GM12878 (cell line): ENCODE data around the gene STXBP5. TPM values are rescaled to one million over a fixed set of nuclear protein-coding genes. Genes with fewer than 3 reads are reported as not detected.

ENCODE experiments used
- ATAC-seq: fragments of 200-7000 bp; cut with Tn5 transposase; 3 replicates; pipeline ENCODE4 v1.9.1; 2020; ENCODE audit warnings: mild to moderate bottlenecking, moderate library complexity
- BruUV-seq: library from RNA; stranded (reverse); fragments of 400-500 nt; replicated peaks from 2 replicates; lab custom pipeline; 2021; lab: Mats Ljungman, UMichigan
- CTCF ChIA-PET: fragments of 300-600 bp; sonication (Branson Sonifier 250); formaldehyde crosslinking; extraction: SDS; loops from one replicate; lab custom pipeline; 2021; ENCODE audit warnings: inconsistent platforms; lab: Yijun Ruan, JAX
- POLR2A ChIA-PET: fragments of 350-600 bp; formaldehyde crosslinking; extraction: SDS; loops from one replicate; lab custom pipeline; 2021; ENCODE audit warnings: inconsistent platforms; lab: Charles Lee
- RAD21 ChIA-PET: fragments of 300-600 bp; sonication (Branson Sonifier 250); formaldehyde crosslinking; loops from one replicate; lab custom pipeline; 2023; ENCODE audit warnings: antibody characterized with exemption; ENCODE audit not compliant: unreplicated experiment; lab: Charles Lee
- SMC1A ChIA-PET: fragments of 300-600 bp; sonication (Branson Sonifier 250); formaldehyde crosslinking; loops from one replicate; lab custom pipeline; 2023; ENCODE audit not compliant: unreplicated experiment, uncharacterized antibody; lab: Charles Lee
- DNase-seq: peaks from one replicate; pipeline ENCODE4 v3.0.0-alpha.2; 2011; ENCODE audit warnings: low read depth, low spot score
- FAIRE-seq: peaks from 3 replicates; lab custom pipeline; 2011; peaks lifted over from hg19 to GRCh38; lab: Jason Lieb, UNC
- H2AFZ ChIP-seq: 2 replicates; pipeline ENCODE4 v1.6.0; 2011; ENCODE audit warnings: low read depth, low read length, control low read depth; ENCODE audit not compliant: control insufficient read depth
- H3K27ac ChIP-seq: 2 replicates; pipeline ENCODE4 v1.5.1; 2011; ENCODE audit warnings: control low read depth; ENCODE audit not compliant: control insufficient read depth, insufficient read depth
- H3K27me3 ChIP-seq, 2 experiments: replicated peaks in 1 of 2; 2 replicates each; pipeline versions ENCODE4 v1.6.0 to v1.6.1; 2011; ENCODE audit warnings: low read length in 1 of 2; ENCODE audit not compliant: control insufficient read depth in 2 of 2, insufficient read depth in 2 of 2
- H3K36me3 ChIP-seq, 2 experiments: 2 replicates each; pipeline ENCODE4 v1.5.1; 2011; ENCODE audit warnings: low read length in 1 of 2; ENCODE audit not compliant: control insufficient read depth in 2 of 2, insufficient read depth in 2 of 2
- H3K4me1 ChIP-seq: 2 replicates; pipeline ENCODE4 v1.6.1; 2011; ENCODE audit warnings: mild to moderate bottlenecking, low read length, moderate library complexity, mixed read lengths; ENCODE audit not compliant: control insufficient read depth, insufficient read depth
- H3K4me2 ChIP-seq: 2 replicates; pipeline ENCODE4 v1.6.0; 2011; ENCODE audit warnings: control low read depth; ENCODE audit not compliant: control insufficient read depth, insufficient read depth
- H3K4me3 ChIP-seq: fragments of 200-600 bp; sonication (generic); 2 replicates; pipeline ENCODE4 v1.5.1; 2016
- H3K79me2 ChIP-seq: 2 replicates; pipeline ENCODE4 v1.6.0; 2011; ENCODE audit warnings: low read length; ENCODE audit not compliant: control insufficient read depth, insufficient read depth
- H3K9ac ChIP-seq: 2 replicates; pipeline ENCODE4 v1.8.0; 2011; ENCODE audit warnings: low read length, control low read depth, mixed read lengths; ENCODE audit not compliant: control insufficient read depth, insufficient read depth
- H3K9me3 ChIP-seq: replicated peaks from 3 replicates; pipeline ENCODE4 v1.5.1; 2011; ENCODE audit warnings: mild to moderate bottlenecking, low read length; ENCODE audit not compliant: control insufficient read depth, insufficient read depth
- H4K20me1 ChIP-seq: 2 replicates; pipeline ENCODE4 v1.6.0; 2011; ENCODE audit not compliant: control insufficient read depth, insufficient read depth
- ATF7 ChIP-seq: fragments of 450-650 bp; IDR thresholded peaks from 2 replicates; pipeline ENCODE4 v1.6.1; 2016; ENCODE audit warnings: low read depth, mild to moderate bottlenecking
- BACH1 ChIP-seq: fragments of 450-650 bp; IDR thresholded peaks from 2 replicates; pipeline ENCODE4 v1.6.1; 2017; ENCODE audit warnings: mild to moderate bottlenecking, borderline replicate concordance
- BCL11A ChIP-seq: IDR thresholded peaks from 2 replicates; pipeline ENCODE4 v1.6.1; 2011; ENCODE audit warnings: low read depth, low read length
- ESRRA ChIP-seq: IDR thresholded peaks from 2 replicates; pipeline ENCODE4 v1.6.1; 2012; ENCODE audit warnings: mild to moderate bottlenecking, low read length, improper control_type of control experiment
- HDAC6 ChIP-seq: fragments of 200-600 bp; sonication (generic); IDR thresholded peaks from one replicate; pipeline ENCODE4 v1.8.0; 2017; ENCODE audit warnings: antibody characterized with exemption; ENCODE audit not compliant: unreplicated experiment
- KDM1A ChIP-seq: fragments of 200-600 bp; sonication (generic); IDR thresholded peaks from 2 replicates; pipeline ENCODE4 v1.6.1; 2016; ENCODE audit warnings: borderline replicate concordance
- NFYA ChIP-seq: IDR thresholded peaks from 2 replicates; pipeline ENCODE4 v1.6.1; 2011; ENCODE audit warnings: low read depth, mild to moderate bottlenecking, low read length, improper control_type of control experiment, borderline replicate concordance
- NRF1 ChIP-seq: conservative IDR thresholded peaks from 2 replicates; pipeline ENCODE4 v1.6.1; 2011; ENCODE audit warnings: mild to moderate bottlenecking, low read depth, low read length, improper control_type of control experiment
- PAX8 ChIP-seq: fragments of 450-650 bp; IDR thresholded peaks from 2 replicates; pipeline ENCODE4 v1.6.1; 2017; ENCODE audit warnings: mild to moderate bottlenecking, moderate library complexity
- POLR2A ChIP-seq: IDR thresholded peaks from 2 replicates; pipeline ENCODE4 v1.6.1; 2011; ENCODE audit warnings: low read depth, mild to moderate bottlenecking, low read length
- RCOR1 ChIP-seq: conservative IDR thresholded peaks from 2 replicates; pipeline ENCODE4 v1.6.1; 2012; ENCODE audit warnings: low read depth, low read length, improper control_type of control experiment
- TAF1 ChIP-seq: IDR thresholded peaks from 2 replicates; pipeline ENCODE4 v1.6.1; 2011; ENCODE audit warnings: mild to moderate bottlenecking, low read depth, low read length, borderline replicate concordance
- ZNF622 ChIP-seq: fragments of 450-650 bp; IDR thresholded peaks from 2 replicates; pipeline ENCODE4 v1.6.1; 2017; ENCODE audit warnings: mild to moderate bottlenecking, inconsistent platforms
- WGBS: methylation state at CpG from one replicate; pipeline ENCODE4 v1.1.6; 2016; ENCODE audit warnings: low lambda C conversion rate; ENCODE audit not compliant: insufficient replicate concordance, insufficient coverage; ENCODE audit errors: missing lambda C conversion rate; 5-methylcytosine and 5-hydroxymethylcytosine counted together
- in situ Hi-C: fragments of 300-500 bp; cut with MboI; formaldehyde crosslinking; loops from 9 replicates; pipeline ENCODE4 v1.14.3; 2018; ENCODE audit warnings: mixed read lengths
- intact Hi-C: fragments of 100-400 bp; cut with micrococcal nuclease; formaldehyde crosslinking; loops from one replicate; pipeline ENCODE4 v1.14.2; 2022; ENCODE audit not compliant: unreplicated experiment
- polyA plus RNA-seq, 11 experiments: library from polyadenylated mRNA; depleted of rRNA in 4 of 11; unstranded in 6 of 11; stranded (reverse) in 5 of 11; fragments of >200 nt; fragmentation: Nextera tagmentation in 4 of 11; fragmentation: Illumina TruSeq in 1 of 11; extraction: Ambion mirVana in 4 of 11; extraction: Trizol in 1 of 11; gene quantifications; 1 replicate in 1 of 11; 2 replicates in 10 of 11; pipeline versions ENCODE4 v1.2.1 to v1.2.3, GENCODE V29; 2011 to 2016; ENCODE audit warnings: inconsistent platforms in 2 of 11, missing spikeins in 2 of 11, low read depth in 1 of 11
- total RNA-seq, 4 experiments: library from RNA; depleted of rRNA in 3 of 4; stranded (reverse); fragments of >200 nt in 3 of 4; fragmentation: Illumina TruSeq in 1 of 4; extraction: Trizol in 1 of 4; gene quantifications; 2 replicates each; pipeline versions ENCODE4 v1.2.1 to v1.2.3, GENCODE V29; 2013 to 2021
- TF ChIP-seq, protein P1 (sequence below): fragments of 450-650 bp; IDR thresholded peaks from 2 replicates; pipeline ENCODE4 v1.6.1; 2016; ENCODE audit warnings: mild to moderate bottlenecking
- TF ChIP-seq, protein P2 (sequence below): fragments of 150-350 bp; IDR thresholded peaks from 2 replicates; pipeline ENCODE4 v1.6.1; 2016; ENCODE audit warnings: low read depth, low read length
- TF ChIP-seq, protein P3 (sequence below): fragments of 450-650 bp; formaldehyde crosslinking; IDR thresholded peaks from 2 replicates; pipeline ENCODE4 v1.5.0; 2022; ENCODE audit warnings: mild to moderate bottlenecking, missing genetic modification characterization

The STXBP5 gene
- total and polyA plus RNA-seq, 10 of the 15 experiments (the other 5 are each of a cell fraction or from before 2014, with no cell fraction given): 1.4 to 13.2 (median 8.4) TPM

DNA sequence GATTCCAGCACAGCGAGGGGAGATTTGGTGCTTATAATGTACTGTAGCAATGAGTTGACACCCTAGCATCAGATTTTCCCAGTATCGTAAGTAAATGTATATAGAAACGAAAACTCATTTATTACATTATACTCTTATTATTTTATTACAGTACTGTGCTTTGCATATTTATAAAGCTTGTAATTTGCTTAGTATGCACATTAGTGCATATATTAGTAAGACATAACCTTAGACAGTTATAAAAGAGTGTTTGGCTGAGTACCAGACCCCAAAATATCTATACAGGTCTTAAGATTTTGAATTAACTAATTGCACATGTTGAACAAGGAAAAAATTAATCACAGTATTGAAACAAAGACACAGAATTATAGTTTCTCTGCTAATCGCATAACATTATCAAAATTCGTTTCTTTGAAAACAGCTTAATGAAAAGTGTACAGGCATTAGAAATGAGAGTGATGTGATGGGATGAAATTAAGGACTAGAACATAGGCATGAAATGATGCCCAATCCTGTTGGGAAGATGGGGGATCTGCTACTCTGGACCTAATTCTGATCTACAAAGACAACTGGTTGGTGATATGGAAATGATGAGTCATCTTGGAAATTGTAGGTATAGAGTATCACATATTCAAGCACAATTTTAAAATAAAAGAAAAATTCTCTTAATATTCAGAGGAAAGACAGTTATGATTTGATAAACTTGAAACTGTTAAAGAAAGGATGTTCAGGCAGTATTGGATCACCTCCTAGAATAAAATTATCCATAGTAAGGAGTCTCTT, 42.8 kb downstream of the STXBP5 start (continued):
- TF ChIP-seq ESRRA: no peak

DNA sequence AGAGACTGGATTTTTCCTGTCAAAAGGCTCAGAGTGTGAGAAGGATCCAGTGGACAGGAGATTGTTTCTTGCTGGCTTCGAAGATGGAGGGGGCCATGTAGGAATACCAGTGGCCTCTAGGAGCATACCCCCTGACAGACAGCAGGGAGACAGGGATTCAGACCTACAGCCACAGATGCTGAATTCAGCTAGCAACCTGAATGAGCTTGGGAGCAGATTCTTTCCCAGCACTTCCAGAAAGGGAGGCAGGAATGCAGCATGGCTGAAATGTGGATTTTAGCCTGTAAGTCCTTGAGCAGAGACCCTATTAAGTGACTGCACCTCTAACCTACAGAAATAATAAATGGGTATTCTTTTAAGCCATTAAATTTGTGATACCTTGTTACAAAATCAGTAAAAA, 44.6 kb downstream of the STXBP5 start:
- Histone ChIP-seq H3K36me3 (peaks cover 1 to 5% of the 10 kb centered on the region in 2 experiments; a peak in 3 of 4 replicates), H3K4me2 (no peak overlapping the region), H3K9me3 (no peaks in the 10 kb centered on the region; the same call in 2 of the 3 replicates), H4K20me1 (no peaks in the 10 kb centered on the region), H3K79me2 (no peaks in the 10 kb centered on the region), H3K9ac (no peak overlapping the region), H3K4me3 (no peak overlapping the region), H3K4me1 (no peaks in the 10 kb centered on the region), H3K27me3 (no peaks in the 10 kb centered on the region), H3K27ac (no peak overlapping the region), H2AFZ (no peak overlapping the region)
- ChIA-PET CTCF (no interaction called here), POLR2A (no interaction called here), SMC1A (interaction anchor here (0.5 kb wide), 1 partner anchor 51 kb away, joined by 3 read pairs; no protein-coding TSS in a partner anchor), RAD21 (no interaction called here)
- FAIRE-seq (no peak), ATAC-seq (no peak), DNase-seq (no peak)
- intact Hi-C loops: no loop called here
- BruUV-seq: no TSS peak
- in situ Hi-C loops: no loop called here
- WGBS: 91% methylated on average over 1 of the region's 1 CpG
- TF ChIP-seq TAF1: no peak
- TF ChIP-seq POLR2A: no peak
- no peak for TF ChIP-seq ZNF622
- TF ChIP-seq KDM1A: no peak
- TF ChIP-seq, protein P1, sequence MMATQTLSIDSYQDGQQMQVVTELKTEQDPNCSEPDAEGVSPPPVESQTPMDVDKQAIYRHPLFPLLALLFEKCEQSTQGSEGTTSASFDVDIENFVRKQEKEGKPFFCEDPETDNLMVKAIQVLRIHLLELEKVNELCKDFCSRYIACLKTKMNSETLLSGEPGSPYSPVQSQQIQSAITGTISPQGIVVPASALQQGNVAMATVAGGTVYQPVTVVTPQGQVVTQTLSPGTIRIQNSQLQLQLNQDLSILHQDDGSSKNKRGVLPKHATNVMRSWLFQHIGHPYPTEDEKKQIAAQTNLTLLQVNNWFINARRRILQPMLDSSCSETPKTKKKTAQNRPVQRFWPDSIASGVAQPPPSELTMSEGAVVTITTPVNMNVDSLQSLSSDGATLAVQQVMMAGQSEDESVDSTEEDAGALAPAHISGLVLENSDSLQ: no peak
- no peak for TF ChIP-seq NFYA
- TF ChIP-seq BCL11A: no peak
- TF ChIP-seq BACH1: no peak
- no peak for TF ChIP-seq RCOR1
- no peak for TF ChIP-seq HDAC6
- TF ChIP-seq ATF7: no peak
- TF ChIP-seq, protein P2, sequence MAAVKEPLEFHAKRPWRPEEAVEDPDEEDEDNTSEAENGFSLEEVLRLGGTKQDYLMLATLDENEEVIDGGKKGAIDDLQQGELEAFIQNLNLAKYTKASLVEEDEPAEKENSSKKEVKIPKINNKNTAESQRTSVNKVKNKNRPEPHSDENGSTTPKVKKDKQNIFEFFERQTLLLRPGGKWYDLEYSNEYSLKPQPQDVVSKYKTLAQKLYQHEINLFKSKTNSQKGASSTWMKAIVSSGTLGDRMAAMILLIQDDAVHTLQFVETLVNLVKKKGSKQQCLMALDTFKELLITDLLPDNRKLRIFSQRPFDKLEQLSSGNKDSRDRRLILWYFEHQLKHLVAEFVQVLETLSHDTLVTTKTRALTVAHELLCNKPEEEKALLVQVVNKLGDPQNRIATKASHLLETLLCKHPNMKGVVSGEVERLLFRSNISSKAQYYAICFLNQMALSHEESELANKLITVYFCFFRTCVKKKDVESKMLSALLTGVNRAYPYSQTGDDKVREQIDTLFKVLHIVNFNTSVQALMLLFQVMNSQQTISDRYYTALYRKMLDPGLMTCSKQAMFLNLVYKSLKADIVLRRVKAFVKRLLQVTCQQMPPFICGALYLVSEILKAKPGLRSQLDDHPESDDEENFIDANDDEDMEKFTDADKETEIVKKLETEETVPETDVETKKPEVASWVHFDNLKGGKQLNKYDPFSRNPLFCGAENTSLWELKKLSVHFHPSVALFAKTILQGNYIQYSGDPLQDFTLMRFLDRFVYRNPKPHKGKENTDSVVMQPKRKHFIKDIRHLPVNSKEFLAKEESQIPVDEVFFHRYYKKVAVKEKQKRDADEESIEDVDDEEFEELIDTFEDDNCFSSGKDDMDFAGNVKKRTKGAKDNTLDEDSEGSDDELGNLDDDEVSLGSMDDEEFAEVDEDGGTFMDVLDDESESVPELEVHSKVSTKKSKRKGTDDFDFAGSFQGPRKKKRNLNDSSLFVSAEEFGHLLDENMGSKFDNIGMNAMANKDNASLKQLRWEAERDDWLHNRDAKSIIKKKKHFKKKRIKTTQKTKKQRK: no peak
- TF ChIP-seq NRF1: no peak
- no peak for TF ChIP-seq PAX8
- TF ChIP-seq, protein P3, sequence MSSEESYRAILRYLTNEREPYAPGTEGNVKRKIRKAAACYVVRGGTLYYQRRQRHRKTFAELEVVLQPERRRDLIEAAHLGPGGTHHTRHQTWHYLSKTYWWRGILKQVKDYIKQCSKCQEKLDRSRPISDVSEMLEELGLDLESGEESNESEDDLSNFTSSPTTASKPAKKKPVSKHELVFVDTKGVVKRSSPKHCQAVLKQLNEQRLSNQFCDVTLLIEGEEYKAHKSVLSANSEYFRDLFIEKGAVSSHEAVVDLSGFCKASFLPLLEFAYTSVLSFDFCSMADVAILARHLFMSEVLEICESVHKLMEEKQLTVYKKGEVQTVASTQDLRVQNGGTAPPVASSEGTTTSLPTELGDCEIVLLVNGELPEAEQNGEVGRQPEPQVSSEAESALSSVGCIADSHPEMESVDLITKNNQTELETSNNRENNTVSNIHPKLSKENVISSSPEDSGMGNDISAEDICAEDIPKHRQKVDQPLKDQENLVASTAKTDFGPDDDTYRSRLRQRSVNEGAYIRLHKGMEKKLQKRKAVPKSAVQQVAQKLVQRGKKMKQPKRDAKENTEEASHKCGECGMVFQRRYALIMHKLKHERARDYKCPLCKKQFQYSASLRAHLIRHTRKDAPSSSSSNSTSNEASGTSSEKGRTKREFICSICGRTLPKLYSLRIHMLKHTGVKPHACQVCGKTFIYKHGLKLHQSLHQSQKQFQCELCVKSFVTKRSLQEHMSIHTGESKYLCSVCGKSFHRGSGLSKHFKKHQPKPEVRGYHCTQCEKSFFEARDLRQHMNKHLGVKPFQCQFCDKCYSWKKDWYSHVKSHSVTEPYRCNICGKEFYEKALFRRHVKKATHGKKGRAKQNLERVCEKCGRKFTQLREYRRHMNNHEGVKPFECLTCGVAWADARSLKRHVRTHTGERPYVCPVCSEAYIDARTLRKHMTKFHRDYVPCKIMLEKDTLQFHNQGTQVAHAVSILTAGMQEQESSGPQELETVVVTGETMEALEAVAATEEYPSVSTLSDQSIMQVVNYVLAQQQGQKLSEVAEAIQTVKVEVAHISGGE (CRISPR knock-in tag): no peak
